GM23338 (cell line): ENCODE data around the gene AHNAK. TPM values are rescaled to one million over a fixed set of nuclear protein-coding genes. Genes with fewer than 3 reads are reported as not detected.

Source experiments
- ATAC-seq: fragments of 200-7000 bp; cut with Tn5 transposase; 3 replicates; pipeline ENCODE4 v1.9.1; 2020
- DNase-seq: peaks from one replicate; pipeline ENCODE4 v3.0.0-alpha.2; 2015; ENCODE audit warnings: low spot score
- H2AFZ ChIP-seq: fragments of 200-600 bp; sonication (generic); 2 replicates; pipeline ENCODE4 v1.8.0; 2016; ENCODE audit warnings: antibody characterized with exemption, mild to moderate bottlenecking, moderate library complexity
- H3F3A ChIP-seq: fragments of 200-600 bp; sonication (generic); replicated peaks from 2 replicates; pipeline ENCODE4 v1.8.0; 2017; ENCODE audit warnings: antibody characterized with exemption, mixed run types, low read depth
- H3K27ac ChIP-seq: fragments of 200-600 bp; sonication (generic); 2 replicates; pipeline ENCODE4 v1.6.1; 2016; ENCODE audit warnings: low read depth
- H3K27me3 ChIP-seq: fragments of 200-600 bp; sonication (generic); 2 replicates; pipeline ENCODE4 v1.8.0; 2016; ENCODE audit warnings: mild to moderate bottlenecking, mixed run types, moderate library complexity; ENCODE audit not compliant: insufficient read depth
- H3K36me3 ChIP-seq: fragments of 200-600 bp; sonication (generic); 2 replicates; pipeline ENCODE4 v1.8.0; 2016; ENCODE audit warnings: mild to moderate bottlenecking; ENCODE audit not compliant: insufficient read depth
- H3K4me1 ChIP-seq: fragments of 200-600 bp; sonication (generic); 2 replicates; pipeline ENCODE4 v1.8.0; 2016; ENCODE audit warnings: mild to moderate bottlenecking, moderate library complexity; ENCODE audit not compliant: insufficient read depth
- H3K4me2 ChIP-seq: fragments of 200-600 bp; sonication (generic); 2 replicates; pipeline ENCODE4 v1.7.1; 2017; ENCODE audit warnings: mixed run types
- H3K4me3 ChIP-seq: fragments of 200-600 bp; sonication (generic); 2 replicates; pipeline ENCODE4 v1.6.1; 2016; ENCODE audit warnings: mixed run types
- H3K79me2 ChIP-seq: fragments of 200-600 bp; sonication (generic); replicated peaks from 2 replicates; pipeline ENCODE4 v1.8.0; 2017; ENCODE audit warnings: mild to moderate bottlenecking; ENCODE audit not compliant: insufficient read depth
- H3K9me2 ChIP-seq: fragments of 200-600 bp; sonication (generic); 2 replicates; pipeline ENCODE4 v1.8.0; 2017; ENCODE audit not compliant: insufficient read depth
- H4K20me1 ChIP-seq: fragments of 200-600 bp; sonication (generic); replicated peaks from 2 replicates; pipeline ENCODE4 v1.8.0; 2017; ENCODE audit warnings: mild to moderate bottlenecking; ENCODE audit not compliant: insufficient read depth
- H3K27ac Mint-ChIP-seq: 2 replicates; pipeline ENCODE4 v1.8.0; 2020; ENCODE audit warnings: inconsistent platforms, mild to moderate bottlenecking, moderate library complexity, mixed read lengths
- H3K27me3 Mint-ChIP-seq: 3 replicates; pipeline ENCODE4 v1.8.0; 2022; ENCODE audit warnings: low read depth, mild to moderate bottlenecking, moderate library complexity, mixed read lengths, inconsistent platforms; ENCODE audit not compliant: insufficient read depth, poor library complexity
- H3K36me3 Mint-ChIP-seq: 3 replicates; pipeline ENCODE4 v1.8.0; 2021; ENCODE audit warnings: low read depth, mild to moderate bottlenecking, inconsistent platforms, moderate library complexity, mixed read lengths
- H3K4me1 Mint-ChIP-seq: 3 replicates; pipeline ENCODE4 v1.8.0; 2020; ENCODE audit warnings: mild to moderate bottlenecking, inconsistent platforms, mixed read lengths
- H3K4me3 Mint-ChIP-seq: 3 replicates; pipeline ENCODE4 v1.8.0; 2021; ENCODE audit warnings: moderate library complexity, mild to moderate bottlenecking, inconsistent platforms, mixed read lengths
- H3K9me3 Mint-ChIP-seq: 3 replicates; pipeline ENCODE4 v1.8.0; 2020; ENCODE audit warnings: moderate library complexity, mild to moderate bottlenecking, inconsistent platforms, mixed read lengths
- CREB1 ChIP-seq: fragments of 250-450 bp; sonication (Bioruptor Pico); IDR thresholded peaks from 2 replicates; pipeline ENCODE4 v1.5.0; 2020; ENCODE audit warnings: low read depth, mild to moderate bottlenecking, moderate library complexity
- EZH2 ChIP-seq: fragments of 200-600 bp; sonication (generic); IDR thresholded peaks from one replicate; pipeline ENCODE4 v1.8.0; 2017; ENCODE audit warnings: antibody characterized with exemption, mild to moderate bottlenecking, low read depth; ENCODE audit not compliant: unreplicated experiment
- EZH2phosphoT487 ChIP-seq: fragments of 200-600 bp; sonication (generic); IDR thresholded peaks from one replicate; pipeline ENCODE4 v1.8.1; 2018; ENCODE audit warnings: antibody characterized with exemption; ENCODE audit not compliant: unreplicated experiment
- JUNB ChIP-seq: IDR thresholded peaks from one replicate; pipeline ENCODE4 v1.6.1; 2016; ENCODE audit warnings: antibody characterized with exemption; ENCODE audit not compliant: unreplicated experiment
- NANOG ChIP-seq: IDR thresholded peaks from 2 replicates; pipeline ENCODE4 v1.6.1; 2016; ENCODE audit warnings: antibody characterized with exemption, borderline replicate concordance
- POLR2AphosphoS5 ChIP-seq: IDR thresholded peaks from 2 replicates; pipeline ENCODE4 v1.6.1; 2016; ENCODE audit warnings: antibody characterized with exemption, low read depth
- STAT1 ChIP-seq: IDR thresholded peaks from one replicate; pipeline ENCODE4 v1.6.1; 2016; ENCODE audit warnings: antibody characterized with exemption; ENCODE audit not compliant: unreplicated experiment
- ZNF114 ChIP-seq: fragments of 250-450 bp; sonication (Bioruptor Pico); IDR thresholded peaks from 2 replicates; pipeline ENCODE4 v1.5.0; 2020; ENCODE audit warnings: mild to moderate bottlenecking, moderate library complexity
- ZNF331 ChIP-seq: fragments of 250-450 bp; sonication (Bioruptor Pico); IDR thresholded peaks from 2 replicates; pipeline ENCODE4 v1.5.0; 2020; ENCODE audit warnings: low read depth, mild to moderate bottlenecking, moderate library complexity
- polyA plus RNA-seq: library from polyadenylated mRNA; unstranded; fragments of >200 nt; fragmentation: Nextera tagmentation; extraction: Ambion mirVana; gene quantifications from 2 replicates; pipeline ENCODE4 v1.2.1, GENCODE V29; 2016
- total RNA-seq: library from RNA; depleted of rRNA; stranded (reverse); fragments of >200 nt; shearing (Covaris generic); gene quantifications from 2 replicates; pipeline ENCODE4 v1.2.3, GENCODE V29; 2014
- TF ChIP-seq, protein P1 (sequence below), 2 experiments: fragments of 200-600 bp in 1 of 2; sonication (generic) in 1 of 2; conservative IDR thresholded peaks; 2 replicates each; pipeline versions ENCODE4 v1.5.1 to v1.6.1; 2016 to 2017; ENCODE audit warnings: antibody characterized with exemption in 2 of 2, low read depth in 2 of 2, mild to moderate bottlenecking in 2 of 2, moderate library complexity in 1 of 2
- TF ChIP-seq, protein P2 (sequence below): IDR thresholded peaks from one replicate; pipeline ENCODE4 v1.6.1; 2018; ENCODE audit warnings: antibody characterized with exemption; ENCODE audit not compliant: unreplicated experiment
- TF ChIP-seq, protein P3 (sequence below): fragments of 250-450 bp; sonication (Bioruptor Pico); IDR thresholded peaks from 2 replicates; pipeline ENCODE4 v1.5.0; 2020; ENCODE audit warnings: mild to moderate bottlenecking, moderate library complexity

The AHNAK gene
- total and polyA plus RNA-seq, 2 experiments from 2014 or later = 0.91 to 2.1 TPM

DNA sequence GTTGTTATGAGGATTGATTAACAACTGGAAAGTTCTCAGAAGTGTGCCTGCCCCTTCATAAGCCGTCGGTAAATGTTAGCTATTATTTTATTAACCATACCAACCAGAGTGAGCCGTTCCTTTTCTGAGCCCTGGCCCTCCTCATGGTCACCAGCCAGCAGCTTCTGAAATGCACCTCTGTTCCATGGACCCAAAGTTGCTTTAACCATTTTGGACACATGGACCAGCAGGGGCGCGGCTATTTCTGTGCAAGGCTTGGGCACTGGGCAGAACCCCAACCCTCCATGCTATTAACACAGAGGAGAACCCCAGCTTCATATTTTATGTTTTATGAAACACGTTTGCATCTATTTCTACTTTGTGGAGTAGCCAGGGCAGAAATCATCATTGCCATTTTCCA, 146.3 kb downstream of the AHNAK start (continued):
- TF ChIP-seq NANOG (no peak), CREB1 (CRISPR knock-in tag) (no peak), JUNB (no peak), STAT1 (no peak), POLR2AphosphoS5 (no peak), EZH2phosphoT487 (no peak), ZNF114 (no peak), ZNF331 (CRISPR knock-in tag) (no peak), EZH2 (no peak)
- TF ChIP-seq, protein P1, sequence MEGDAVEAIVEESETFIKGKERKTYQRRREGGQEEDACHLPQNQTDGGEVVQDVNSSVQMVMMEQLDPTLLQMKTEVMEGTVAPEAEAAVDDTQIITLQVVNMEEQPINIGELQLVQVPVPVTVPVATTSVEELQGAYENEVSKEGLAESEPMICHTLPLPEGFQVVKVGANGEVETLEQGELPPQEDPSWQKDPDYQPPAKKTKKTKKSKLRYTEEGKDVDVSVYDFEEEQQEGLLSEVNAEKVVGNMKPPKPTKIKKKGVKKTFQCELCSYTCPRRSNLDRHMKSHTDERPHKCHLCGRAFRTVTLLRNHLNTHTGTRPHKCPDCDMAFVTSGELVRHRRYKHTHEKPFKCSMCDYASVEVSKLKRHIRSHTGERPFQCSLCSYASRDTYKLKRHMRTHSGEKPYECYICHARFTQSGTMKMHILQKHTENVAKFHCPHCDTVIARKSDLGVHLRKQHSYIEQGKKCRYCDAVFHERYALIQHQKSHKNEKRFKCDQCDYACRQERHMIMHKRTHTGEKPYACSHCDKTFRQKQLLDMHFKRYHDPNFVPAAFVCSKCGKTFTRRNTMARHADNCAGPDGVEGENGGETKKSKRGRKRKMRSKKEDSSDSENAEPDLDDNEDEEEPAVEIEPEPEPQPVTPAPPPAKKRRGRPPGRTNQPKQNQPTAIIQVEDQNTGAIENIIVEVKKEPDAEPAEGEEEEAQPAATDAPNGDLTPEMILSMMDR (conservative IDR thresholded peaks at IDR 0.05; ENCODE audit: low read depth in 2 of 2) = no peak
- TF ChIP-seq, protein P2, sequence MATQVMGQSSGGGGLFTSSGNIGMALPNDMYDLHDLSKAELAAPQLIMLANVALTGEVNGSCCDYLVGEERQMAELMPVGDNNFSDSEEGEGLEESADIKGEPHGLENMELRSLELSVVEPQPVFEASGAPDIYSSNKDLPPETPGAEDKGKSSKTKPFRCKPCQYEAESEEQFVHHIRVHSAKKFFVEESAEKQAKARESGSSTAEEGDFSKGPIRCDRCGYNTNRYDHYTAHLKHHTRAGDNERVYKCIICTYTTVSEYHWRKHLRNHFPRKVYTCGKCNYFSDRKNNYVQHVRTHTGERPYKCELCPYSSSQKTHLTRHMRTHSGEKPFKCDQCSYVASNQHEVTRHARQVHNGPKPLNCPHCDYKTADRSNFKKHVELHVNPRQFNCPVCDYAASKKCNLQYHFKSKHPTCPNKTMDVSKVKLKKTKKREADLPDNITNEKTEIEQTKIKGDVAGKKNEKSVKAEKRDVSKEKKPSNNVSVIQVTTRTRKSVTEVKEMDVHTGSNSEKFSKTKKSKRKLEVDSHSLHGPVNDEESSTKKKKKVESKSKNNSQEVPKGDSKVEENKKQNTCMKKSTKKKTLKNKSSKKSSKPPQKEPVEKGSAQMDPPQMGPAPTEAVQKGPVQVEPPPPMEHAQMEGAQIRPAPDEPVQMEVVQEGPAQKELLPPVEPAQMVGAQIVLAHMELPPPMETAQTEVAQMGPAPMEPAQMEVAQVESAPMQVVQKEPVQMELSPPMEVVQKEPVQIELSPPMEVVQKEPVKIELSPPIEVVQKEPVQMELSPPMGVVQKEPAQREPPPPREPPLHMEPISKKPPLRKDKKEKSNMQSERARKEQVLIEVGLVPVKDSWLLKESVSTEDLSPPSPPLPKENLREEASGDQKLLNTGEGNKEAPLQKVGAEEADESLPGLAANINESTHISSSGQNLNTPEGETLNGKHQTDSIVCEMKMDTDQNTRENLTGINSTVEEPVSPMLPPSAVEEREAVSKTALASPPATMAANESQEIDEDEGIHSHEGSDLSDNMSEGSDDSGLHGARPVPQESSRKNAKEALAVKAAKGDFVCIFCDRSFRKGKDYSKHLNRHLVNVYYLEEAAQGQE = no peak

DNA sequence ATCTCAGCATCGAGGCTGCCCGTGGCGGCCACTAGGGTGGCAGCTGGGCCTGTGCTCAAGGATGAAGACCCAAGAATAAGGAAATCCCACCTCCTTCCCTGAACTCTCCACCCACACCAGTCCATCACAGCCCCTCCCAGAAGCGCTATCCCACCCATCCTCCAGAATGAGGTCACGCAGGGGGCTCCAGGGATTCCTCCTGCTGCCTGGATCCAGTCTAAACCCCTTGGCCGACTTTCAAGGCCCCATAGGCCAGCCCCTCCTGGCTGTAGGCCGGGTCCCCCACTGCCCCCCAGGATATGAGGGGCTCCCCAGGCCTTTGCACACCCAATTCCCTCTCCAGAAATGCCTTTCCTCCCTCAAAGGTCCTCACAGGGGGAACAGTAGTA, 146.7 kb downstream of the AHNAK start:
- Mint-ChIP-seq H3K27ac (no peak overlapping the region), H3K36me3 (no peaks in the 10 kb centered on the region), H3K4me1 (peaks cover 37% of the 10 kb centered on the region), H3K4me3 (no peak overlapping the region), H3K27me3 (peaks cover 14% of the 10 kb centered on the region), H3K9me3 (no peaks in the 10 kb centered on the region)
- H3K27me3 ChIP-seq = no peaks in the 10 kb centered on the region
- no peaks in the 10 kb centered on the region for H3K9me2 ChIP-seq
- peaks cover 8% of the 10 kb centered on the region for H3K4me1 ChIP-seq
- no peaks in the 10 kb centered on the region for H3F3A ChIP-seq
- no peaks in the 10 kb centered on the region for H3K36me3 ChIP-seq
- no peak for ATAC-seq
- no peaks in the 10 kb centered on the region for H4K20me1 ChIP-seq
- no peaks in the 10 kb centered on the region for H3K79me2 ChIP-seq
- no peak overlapping the region for H3K4me3 ChIP-seq
- no peak for DNase-seq
- no peak overlapping the region for H2AFZ ChIP-seq
- H3K27ac ChIP-seq = no peak overlapping the region
- H3K4me2 ChIP-seq = no peak overlapping the region
- TF ChIP-seq EZH2phosphoT487 = no peak
- TF ChIP-seq ZNF331 (CRISPR knock-in tag) = no peak
- TF ChIP-seq, protein P3, sequence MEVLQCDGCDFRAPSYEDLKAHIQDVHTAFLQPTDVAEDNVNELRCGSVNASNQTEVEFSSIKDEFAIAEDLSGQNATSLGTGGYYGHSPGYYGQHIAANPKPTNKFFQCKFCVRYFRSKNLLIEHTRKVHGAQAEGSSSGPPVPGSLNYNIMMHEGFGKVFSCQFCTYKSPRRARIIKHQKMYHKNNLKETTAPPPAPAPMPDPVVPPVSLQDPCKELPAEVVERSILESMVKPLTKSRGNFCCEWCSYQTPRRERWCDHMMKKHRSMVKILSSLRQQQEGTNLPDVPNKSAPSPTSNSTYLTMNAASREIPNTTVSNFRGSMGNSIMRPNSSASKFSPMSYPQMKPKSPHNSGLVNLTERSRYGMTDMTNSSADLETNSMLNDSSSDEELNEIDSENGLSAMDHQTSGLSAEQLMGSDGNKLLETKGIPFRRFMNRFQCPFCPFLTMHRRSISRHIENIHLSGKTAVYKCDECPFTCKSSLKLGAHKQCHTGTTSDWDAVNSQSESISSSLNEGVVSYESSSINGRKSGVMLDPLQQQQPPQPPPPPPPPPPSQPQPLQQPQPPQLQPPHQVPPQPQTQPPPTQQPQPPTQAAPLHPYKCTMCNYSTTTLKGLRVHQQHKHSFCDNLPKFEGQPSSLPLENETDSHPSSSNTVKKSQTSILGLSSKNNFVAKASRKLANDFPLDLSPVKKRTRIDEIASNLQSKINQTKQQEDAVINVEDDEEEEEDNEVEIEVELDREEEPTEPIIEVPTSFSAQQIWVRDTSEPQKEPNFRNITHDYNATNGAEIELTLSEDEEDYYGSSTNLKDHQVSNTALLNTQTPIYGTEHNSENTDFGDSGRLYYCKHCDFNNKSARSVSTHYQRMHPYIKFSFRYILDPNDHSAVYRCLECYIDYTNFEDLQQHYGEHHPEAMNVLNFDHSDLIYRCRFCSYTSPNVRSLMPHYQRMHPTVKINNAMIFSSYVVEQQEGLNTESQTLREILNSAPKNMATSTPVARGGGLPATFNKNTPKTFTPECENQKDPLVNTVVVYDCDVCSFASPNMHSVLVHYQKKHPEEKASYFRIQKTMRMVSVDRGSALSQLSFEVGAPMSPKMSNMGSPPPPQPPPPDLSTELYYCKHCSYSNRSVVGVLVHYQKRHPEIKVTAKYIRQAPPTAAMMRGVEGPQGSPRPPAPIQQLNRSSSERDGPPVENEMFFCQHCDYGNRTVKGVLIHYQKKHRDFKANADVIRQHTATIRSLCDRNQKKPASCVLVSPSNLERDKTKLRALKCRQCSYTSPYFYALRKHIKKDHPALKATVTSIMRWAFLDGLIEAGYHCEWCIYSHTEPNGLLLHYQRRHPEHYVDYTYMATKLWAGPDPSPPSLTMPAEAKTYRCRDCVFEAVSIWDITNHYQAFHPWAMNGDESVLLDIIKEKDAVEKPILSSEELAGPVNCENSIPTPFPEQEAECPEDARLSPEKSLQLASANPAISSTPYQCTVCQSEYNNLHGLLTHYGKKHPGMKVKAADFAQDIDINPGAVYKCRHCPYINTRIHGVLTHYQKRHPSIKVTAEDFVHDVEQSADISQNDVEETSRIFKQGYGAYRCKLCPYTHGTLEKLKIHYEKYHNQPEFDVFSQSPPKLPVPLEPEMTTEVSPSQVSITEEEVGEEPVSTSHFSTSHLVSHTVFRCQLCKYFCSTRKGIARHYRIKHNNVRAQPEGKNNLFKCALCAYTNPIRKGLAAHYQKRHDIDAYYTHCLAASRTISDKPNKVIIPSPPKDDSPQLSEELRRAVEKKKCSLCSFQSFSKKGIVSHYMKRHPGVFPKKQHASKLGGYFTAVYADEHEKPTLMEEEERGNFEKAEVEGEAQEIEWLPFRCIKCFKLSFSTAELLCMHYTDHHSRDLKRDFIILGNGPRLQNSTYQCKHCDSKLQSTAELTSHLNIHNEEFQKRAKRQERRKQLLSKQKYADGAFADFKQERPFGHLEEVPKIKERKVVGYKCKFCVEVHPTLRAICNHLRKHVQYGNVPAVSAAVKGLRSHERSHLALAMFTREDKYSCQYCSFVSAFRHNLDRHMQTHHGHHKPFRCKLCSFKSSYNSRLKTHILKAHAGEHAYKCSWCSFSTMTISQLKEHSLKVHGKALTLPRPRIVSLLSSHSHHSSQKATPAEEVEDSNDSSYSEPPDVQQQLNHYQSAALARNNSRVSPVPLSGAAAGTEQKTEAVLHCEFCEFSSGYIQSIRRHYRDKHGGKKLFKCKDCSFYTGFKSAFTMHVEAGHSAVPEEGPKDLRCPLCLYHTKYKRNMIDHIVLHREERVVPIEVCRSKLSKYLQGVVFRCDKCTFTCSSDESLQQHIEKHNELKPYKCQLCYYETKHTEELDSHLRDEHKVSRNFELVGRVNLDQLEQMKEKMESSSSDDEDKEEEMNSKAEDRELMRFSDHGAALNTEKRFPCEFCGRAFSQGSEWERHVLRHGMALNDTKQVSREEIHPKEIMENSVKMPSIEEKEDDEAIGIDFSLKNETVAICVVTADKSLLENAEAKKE (CRISPR knock-in tag) = no peak
- TF ChIP-seq NANOG = no peak
- TF ChIP-seq EZH2 = no peak
